ENCODE results near the gene MAMDC4.
"Not testable (repeated sequence)": the region's sequence is repeated elsewhere in the genome, so short reads cannot be mapped to it uniquely, and the experiment has no call there.

Gene MAMDC4

DNA sequence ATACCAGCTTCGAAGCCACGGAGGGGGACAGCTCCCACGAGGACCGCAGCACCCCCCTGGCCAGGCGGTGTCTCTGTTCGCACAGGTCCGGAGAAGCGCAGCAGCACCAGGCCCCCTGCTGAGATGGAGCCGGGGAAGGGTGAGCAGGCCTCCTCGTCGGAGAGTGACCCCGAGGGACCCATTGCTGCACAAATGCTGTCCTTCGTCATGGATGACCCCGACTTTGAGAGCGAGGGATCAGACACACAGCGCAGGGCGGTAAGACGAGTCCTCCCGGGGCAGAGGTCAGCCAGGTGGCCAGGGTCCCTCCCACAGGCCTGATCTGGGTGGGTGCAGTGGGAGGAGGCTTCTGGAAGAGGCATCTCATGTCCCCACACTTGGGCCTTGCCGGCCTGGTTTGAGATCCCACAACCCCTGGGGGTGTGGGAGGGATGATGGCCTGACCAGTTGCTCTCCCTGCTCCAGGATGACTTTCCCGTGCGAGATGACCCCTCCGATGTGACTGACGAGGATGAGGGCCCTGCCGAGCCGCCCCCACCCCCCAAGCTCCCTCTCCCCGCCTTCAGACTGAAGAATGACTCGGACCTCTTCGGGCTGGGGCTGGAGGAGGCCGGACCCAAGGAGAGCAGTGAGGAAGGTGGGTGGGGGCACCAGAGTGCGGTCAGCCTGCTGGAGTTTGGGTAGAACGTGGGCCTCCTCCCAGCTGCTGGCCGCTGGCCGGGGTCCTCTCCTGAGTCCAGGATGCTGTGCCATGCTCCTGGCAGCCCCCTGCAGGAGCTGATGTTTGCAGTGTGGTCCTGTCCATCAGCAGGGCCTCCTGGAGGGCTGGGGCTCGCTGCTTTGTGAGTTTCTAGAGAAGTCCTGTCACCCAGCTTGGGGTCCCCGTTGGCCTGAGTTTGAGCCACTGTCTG is 12.7 kb upstream of the MAMDC4 start:
- DNase-seq (ENCODE audit: low spot score), result no peak

DNA sequence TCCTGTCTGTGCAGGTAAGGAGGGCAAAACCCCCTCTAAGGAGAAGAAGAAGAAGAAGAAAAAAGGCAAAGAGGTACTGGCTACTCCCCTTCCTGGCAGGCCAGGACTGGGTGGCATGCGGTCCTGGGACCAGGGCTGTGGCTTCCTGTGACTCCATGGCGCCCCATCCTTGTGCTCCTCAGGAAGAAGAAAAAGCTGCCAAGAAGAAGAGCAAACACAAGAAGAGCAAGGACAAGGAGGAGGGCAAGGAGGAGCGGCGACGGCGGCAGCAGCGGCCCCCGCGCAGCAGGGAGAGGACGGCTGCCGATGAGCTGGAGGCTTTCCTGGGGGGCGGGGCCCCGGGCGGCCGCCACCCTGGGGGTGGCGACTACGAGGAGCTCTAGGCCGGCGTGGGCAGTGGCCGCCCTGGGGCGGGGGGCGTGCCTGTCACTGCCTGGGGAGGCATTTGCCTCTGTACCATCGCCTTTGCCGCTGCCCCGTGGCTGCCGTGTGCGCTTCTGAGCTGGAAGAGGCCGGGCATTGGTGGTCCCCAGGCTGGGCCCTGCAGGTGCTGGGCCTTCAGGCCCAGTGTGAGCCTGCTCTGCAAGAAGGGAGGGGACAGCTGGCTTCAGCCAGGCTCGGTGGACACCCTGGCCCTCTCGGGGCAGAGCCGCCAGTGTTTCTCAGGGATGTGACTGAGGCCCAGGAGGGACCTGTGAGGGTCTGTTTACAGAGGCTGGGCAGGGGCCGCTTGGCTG is 11.8 kb upstream of the MAMDC4 start:
- DNase-seq (ENCODE audit: low spot score), result no peak

DNA sequence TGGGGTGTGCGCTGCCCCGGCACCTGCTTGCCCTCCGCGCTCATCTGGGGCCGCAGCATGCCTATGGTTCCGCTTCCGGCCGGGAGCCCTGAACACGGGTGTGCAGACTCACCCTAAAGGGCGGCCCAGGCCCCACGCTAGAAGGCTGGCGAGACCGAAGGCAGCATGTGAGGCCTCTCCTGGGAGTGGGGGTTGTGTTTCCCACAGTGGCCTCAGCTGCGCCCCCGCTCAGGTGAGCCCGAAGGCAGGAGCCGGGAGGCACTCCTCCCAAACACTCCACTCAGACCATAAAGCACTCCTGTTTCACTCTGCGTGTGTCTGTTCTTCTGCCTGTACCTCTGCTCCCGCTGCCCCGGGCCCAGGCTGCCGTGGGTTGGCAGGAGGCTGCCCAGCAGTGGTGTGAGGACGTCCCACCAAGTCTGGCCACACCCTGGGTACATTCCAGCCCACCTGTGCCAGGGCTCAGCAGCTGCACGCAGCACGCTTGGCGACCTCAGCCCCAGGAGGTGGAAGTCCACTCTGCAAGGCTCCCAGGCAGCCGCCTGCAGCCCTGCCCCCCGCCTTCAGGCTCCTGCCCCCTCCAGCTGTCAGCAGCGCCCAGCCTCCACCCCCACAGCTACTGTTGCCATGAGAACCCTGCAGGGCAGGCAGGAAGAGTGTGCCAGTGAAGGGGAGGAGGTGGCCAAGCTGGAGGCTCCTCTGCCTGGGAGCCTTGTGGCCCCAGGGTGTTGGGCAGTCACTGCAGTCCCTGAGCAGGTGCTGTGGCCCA is 11.1 kb upstream of the MAMDC4 start:
- DNase-seq (ENCODE audit: low spot score), result no peak

DNA sequence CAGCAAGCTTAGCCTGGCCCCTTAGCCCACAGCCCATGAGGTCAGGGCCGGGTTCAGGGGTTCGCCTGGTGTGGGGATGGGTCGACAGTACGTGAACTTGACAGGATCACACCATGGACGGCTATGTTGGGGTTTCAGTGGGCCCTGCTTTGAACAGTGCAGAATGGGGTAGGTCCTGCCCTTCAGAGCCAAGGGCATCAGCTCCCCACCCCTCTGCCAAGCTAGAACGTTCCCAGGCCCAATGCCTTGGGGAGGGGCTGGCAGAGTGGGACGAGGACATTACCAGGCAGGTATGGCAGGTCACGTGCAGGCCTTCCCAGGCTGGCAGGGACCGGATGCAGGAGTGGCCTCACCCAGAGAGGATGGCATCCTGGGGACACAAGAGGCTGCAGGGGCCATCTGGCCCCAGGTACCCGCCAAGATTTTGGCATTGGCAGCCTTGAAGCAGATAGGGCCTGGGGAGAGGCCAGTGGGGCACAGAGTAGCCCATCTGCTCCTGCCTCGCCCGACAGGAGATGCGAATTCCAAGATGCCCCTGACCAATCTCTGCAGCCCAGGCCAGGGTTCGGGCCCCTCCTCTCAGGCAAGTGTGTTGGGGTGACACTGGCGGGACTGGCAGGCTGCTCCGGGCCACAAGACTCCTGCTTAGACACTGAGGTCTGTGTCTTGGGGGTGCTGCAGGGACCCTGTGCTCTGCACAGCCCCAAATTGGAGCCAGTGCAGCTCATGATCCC is 10.3 kb upstream of the MAMDC4 start:
- not testable (repeated sequence) for DNase-seq (ENCODE audit: low spot score)

DNA sequence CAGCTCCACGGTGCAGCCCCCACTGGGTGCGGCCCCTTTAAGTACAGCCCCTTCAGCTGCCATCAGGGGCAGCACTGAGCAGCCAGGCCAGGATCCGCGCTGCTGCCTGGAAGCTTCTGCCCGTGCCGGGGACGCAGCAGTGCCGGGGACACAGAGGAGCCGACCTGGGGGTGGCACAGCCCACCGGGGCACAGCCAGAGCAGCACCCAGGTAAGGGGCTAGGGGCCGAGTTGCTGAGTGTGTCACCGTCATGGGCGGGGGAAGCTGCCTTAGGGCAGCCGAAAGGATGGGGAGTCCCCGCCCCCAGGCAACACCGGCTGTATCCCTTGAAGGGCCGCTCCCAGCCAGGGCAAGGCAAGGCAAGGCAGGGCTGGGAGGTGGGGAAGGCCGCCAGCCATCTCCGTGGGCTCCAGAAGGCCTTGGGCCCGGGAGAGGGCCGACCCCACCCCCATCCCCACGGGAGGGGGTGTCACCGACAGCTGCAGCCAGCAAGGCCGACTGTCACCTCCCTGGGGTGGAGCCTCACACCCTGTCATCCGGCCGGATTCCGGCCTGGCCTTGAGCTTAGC is 9.7 kb upstream of the MAMDC4 start, which contains the start of gene AJM1:
TSS of gene AJM1 (plus strand) at position 99 of the 569 bp plus-strand sequence. CDS start 1,937 bp downstream, outside the sequence.
- peak; percentile 73 for DNase-seq (ENCODE audit: low spot score)

DNA sequence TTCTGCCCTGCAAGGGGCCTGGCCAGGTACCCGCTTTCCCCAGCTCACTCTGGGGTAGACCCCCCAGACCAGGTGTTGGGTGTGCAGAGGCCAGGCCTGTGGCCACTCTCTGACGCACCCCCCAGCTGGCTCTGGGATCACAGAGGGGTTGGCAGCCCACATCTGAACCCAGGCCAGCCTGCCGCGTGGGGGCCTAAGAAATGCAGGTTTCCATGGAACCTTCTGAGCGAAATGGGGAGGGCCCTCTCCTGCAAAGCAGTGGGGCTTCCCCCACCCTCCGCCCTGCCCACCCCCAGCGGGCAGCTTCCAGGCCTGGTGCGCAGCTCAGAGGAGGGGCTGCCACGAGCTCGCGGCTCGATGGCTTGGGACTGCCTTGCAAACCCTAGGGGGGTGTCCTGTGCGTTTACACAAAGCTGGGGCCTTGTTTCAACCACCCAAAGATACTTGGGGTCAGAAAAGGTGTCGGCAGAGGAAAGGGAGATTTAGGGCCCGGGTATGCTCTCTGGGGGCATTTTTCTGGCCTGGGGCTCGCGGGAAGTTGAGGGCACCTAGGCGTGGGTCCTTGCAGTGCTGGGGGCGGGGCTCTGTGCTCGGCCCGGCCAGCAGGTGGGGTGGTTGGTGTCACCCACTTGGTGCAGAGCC is 8.9 kb upstream of the MAMDC4 start:
- not testable (repeated sequence) for DNase-seq (ENCODE audit: low spot score)

DNA sequence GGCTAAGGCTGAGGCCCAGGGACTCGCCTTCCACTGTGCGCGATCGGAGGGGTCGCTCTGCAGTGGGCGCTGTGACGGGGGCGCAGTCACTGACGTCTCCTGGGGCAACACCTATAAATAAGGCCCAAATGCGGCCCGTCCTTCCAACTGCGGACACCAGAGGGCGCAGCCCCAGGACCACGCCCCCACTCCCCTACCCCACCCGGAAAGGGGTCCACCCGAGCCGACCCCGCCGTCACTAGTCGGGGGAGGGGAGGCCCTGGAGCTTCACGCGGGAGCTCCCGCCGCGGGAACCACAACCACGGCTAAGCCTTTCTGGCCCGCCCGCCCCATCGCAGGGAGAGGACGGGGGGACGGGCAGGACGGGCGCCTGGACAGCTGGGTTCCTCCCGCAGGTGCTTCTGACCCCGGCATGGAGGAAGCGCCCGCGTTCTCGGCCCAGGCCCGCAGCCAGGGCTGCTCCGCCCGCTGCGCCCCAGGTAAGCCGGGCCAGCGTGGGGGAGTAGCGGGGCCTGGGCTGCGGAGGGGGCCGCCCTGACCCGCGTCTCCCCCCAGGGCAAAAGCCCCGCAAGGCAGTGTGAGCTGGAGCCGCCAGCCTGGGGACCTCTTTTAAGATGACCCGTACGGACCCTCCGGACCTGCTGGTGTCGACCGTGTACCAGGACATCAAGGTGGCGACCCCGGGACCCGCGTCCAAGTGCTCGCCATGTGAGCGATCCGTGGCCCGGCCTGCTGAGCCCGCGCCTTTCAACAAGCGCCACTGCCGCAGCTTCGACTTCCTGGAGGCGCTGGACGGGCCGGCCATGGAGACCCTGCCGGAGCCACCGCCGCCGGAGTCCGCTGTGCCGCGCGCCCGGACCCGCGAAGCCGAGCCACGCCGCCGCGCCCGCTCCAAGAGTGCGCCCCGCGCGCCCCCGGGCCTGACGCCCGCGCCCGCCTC is 8.1 kb upstream of the MAMDC4 start:
- peak; percentile 44 for DNase-seq (ENCODE audit: low spot score)

DNA sequence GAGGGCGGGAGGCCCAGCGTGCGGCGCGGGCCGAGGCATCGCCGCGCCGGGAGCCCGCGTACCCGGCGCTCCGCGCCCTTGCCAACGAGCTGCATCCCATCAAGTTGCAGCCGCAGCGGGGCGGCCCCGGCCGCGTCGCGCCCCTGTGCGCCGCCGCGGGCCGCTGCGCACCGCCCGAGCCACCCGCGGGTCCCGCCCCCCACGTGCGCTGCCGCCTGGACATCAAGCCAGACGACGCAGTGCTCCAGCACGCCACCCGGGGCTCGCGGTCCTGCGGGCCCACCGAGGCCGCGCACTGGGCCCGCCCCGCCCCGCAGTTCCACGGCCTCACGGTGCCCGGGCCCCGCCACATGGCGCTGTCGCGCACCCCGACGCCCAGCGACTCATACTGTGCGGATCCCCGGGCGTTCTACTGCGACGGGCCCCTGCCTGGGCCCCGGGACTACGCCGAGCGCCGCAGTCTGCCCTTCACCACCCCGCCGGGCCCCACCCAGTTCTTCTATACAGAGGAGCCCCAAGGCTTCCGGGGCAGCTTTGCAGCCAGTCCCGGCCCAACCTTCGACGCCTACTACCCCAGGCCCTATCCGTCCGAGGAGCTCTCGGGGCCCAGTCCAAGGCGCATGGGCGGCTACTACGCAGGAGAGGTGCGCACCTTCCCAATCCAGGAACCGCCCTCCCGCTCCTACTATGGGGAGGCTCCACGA is 7.2 kb upstream of the MAMDC4 start:
- DNase-seq (ENCODE audit: low spot score), result no peak

DNA sequence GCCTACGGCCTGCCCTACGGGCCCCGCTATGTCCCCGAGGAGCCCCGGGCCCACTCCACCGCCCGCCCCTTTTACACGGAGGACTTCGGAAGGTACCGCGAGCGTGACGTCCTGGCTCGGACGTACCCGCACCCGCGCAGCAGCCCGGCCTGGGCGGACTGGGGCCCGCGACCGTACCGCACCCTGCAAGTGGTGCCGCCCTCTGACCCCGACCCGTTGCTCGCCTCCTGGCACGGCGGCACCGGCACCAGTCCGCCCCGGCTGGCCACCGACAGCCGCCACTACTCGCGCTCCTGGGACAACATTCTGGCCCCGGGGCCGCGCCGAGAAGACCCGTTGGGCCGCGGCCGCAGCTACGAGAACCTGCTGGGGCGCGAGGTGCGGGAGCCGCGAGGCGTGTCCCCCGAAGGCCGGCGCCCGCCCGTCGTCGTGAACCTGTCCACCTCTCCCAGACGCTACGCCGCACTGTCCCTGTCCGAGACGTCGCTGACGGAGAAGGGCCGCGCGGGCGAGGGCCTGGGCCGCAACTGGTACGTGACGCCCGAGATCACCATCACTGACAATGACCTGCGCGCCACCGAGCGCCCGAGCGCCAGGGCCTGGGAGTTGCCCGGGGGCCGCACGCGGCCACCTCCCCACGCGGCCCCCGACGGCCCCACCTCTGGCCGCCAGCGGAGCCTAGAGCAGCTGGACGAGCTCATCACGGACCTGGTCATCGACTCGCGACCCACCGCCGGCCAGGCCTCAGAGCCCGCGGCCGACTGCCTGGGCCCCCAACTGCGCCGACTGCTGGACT is 6.5 kb upstream of the MAMDC4 start:
- no peak for DNase-seq (ENCODE audit: low spot score)

DNA sequence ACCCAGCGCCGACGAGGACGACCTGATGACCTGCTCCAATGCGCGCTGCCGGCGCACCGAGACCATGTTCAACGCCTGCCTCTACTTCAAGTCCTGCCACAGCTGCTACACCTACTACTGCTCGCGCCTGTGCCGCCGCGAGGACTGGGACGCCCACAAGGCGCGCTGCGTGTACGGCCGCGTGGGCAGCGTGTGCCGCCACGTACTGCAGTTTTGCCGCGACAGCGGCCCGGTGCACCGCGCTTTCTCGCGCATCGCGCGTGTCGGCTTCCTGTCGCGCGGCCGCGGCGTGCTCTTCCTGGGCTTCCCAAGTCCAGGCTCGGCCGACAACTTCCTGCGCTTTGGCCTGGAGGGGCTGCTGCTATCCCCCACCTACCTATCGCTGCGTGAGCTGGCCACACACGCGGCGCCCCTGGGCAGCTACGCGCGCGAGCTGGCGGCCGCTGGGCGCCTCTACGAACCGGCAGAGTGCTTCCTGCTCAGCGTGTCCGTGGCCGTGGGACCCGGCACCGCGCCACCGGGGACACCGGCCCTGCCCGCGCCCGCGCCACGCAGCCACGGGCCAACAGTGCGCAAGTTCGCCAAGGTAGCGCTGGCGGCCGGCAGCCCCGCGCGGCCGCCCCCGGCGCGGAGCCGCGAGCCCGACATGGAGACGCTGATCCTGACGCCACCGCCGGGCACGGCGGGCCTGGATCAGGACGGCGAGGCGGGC is 5.6 kb upstream of the MAMDC4 start:
- no peak for DNase-seq (ENCODE audit: low spot score)

DNA sequence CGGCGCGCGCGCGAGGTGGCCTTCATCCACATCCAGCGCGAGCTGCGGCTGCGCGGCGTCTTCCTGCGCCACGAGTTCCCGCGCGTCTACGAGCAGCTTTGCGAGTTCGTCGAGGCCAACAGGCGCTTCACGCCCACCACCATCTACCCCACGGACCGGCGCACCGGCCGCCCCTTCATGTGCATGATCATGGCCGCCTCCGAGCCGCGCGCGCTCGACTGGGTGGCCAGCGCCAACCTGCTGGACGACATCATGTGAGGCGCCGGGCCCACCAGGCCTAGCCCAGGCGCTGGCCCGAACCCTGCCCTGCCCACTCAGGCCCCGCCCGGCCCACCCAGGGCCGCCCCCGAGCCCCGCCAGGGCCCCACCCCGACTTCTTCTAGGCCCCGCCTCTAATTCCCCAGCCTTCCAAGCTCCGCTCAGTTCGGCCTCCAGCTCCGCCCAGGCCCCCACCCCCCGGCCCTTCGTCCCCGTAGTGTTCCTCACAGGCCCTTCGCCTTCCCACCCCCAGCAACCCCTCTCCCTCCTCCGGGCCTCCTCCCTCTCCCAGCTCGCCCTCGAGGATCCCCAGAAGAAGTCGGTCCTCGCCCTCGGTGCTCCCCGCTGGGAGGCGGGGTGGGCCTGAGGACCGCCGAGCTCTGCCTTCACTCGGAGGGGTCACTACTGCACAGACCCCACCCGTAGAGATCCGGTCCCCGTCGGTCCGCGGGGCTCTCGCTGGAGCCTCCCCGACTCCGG is 4.9 kb upstream of the MAMDC4 start:
- DNase-seq (ENCODE audit: low spot score), result peak; percentile 25

DNA sequence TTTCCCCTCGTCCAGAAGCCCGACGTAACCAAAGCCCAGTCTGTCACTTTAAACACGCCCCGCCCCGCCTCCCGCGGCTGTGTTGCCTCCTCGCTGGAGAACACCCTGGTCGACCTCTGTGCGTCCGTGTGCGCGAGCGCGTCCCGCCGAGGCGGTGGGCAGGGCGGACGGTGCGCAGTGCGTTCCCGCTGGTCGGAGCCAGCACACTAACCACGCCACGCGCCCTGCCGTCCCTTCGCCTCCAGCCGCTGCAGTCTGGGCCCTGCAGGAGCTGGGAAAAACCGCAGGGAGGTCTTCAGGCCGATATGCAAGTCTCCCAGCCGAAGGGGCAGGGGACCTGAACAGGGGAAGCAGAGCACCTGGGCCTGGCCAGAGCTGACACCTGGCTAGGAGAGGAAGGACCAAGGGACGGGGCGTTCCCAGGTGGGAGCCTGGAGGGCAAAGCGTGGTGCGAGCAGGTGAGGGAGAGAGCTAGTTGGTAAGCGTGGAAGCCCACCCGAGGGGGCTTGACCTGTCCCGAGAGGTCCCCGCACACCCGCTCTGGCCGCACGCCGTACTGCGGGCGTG is 4.2 kb upstream of the MAMDC4 start:
- DNase-seq (ENCODE audit: low spot score), result peak; percentile 58

DNA sequence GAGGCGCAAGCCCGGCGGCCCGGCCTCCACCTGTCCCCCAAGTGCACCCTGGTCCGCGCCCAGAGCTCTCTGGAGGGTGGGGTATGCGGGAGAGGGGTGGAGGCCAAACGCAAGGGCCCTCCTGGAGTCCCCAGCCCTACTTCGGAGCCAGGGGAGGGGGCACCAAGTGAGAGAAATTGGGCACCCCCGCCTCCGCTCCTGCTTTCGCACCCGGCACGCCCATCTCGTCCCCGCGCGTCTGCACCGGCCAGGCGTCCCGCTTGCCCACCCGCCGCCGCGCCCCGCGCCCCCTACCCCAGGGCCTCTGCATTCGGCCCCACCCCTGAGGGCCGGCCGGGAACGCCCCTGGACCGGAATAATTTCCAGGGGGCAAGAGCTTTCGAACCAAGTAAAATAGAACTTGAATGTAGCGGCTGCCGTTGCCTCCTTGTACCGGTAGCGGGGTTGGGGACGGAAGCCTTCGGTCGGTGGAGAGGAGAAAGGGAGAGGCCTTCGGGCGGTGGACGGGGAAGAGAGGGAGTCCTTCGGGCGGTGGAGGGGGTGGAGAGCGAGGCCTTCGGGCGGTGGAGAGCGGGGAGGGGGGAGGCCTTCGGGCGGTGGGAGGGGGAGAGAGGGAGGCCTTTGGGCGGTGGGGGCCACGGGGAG is 3.6 kb upstream of the MAMDC4 start:
- peak; percentile 44 for DNase-seq (ENCODE audit: low spot score)

DNA sequence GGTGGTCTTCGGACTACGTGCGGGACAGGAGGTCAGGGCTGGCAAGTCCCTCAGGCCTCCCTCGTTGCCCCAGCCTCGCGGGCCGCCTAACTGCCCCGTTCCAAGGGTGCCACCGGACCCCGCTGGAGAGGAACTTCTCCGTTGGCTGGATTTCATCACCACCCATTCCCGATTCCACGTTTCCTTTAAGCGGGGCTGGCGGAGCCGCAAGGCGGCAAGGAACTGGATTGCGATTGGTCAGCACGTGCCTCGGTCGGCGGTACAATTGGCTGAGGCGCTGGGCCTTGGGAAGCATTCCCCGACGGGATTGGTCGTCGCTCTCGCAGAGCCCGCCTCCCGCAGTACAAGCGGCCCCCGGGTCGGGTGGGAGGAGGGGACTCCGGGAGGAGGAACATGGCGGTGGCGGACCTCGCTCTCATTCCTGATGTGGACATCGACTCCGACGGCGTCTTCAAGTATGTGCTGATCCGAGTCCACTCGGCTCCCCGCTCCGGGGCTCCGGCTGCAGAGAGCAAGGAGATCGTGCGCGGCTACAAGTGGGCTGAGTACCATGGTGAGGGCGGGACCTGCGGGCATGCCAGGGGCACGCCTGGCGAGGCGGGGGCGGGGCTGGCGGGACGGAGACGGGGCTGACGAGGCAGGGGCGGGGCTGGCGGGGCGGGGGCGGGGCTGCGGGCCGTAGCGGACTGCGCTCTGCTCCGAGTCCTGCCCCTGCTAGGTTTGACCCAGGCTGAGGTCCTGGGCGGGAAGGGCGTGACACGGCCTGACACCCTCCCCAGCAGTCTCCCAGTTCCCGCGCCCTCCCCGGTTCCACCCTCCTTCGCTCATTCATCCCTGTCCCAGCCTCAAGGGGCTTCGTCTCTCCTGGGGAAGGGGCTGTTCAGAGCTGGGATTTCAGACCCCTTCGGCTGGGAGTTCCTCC is 2.8 kb upstream of the MAMDC4 start, which contains the start of gene PHPT1:
TSS of gene PHPT1 (plus strand) at position 372 of the 922 bp plus-strand sequence. CDS start at position 394, 22 bp downstream.
- peak; percentile 98 for DNase-seq (ENCODE audit: low spot score)
